GM19395 (cell line): ENCODE measurements around the gene EIF2B1.
"Not testable (repeated sequence)": the region's sequence is repeated elsewhere in the genome, so short reads cannot be mapped to it uniquely, and the experiment has no call there.

Source experiments
- ATAC-seq: cut with Tn5 transposase; IDR thresholded peaks from one replicate; pipeline ENCODE4 v1.9.1; 2021; ENCODE audit warnings: mild to moderate bottlenecking, moderate library complexity; ENCODE audit not compliant: unreplicated experiment

EIF2B1 gene

DNA sequence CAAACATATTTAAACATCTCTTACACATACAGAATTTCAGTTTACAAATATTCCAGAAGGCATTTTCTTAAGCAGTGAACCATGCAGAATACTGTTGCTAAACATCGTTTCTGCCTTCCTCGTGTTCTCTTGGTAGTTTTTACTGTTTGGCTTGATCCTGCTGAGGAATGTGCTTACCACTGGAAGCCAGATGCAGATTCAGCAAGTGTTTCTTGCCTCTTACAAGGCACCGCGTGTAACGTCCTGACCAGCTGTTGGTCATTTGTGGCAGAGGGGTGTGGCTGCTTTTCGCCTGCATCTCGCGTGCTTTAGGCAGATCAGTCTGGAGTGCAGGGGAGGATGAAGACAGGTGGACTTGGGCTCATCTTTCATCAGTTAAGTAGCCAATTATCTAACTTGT is 12.4 kb downstream of the EIF2B1 start:
- no peak for ATAC-seq

DNA sequence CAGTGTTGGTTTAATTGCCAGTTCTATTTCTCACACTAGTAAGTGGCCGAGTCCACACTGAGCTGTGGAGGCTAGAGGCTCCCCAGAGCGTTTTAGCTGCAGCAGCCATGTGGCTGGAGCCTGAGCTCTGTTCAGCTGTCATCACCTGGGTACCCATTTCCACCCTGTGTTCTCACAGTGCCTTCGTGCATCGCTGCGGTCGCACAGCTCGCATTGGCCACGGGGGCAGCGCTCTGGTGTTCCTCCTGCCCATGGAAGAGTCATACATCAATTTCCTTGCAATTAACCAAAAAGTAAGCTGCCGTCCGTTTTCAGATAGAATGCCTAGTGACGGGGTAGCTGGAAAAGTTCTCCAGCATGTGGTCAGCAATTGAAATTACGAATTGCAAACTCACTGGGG is 15.9 kb downstream of the EIF2B1 start:
- ATAC-seq, result no peak

DNA sequence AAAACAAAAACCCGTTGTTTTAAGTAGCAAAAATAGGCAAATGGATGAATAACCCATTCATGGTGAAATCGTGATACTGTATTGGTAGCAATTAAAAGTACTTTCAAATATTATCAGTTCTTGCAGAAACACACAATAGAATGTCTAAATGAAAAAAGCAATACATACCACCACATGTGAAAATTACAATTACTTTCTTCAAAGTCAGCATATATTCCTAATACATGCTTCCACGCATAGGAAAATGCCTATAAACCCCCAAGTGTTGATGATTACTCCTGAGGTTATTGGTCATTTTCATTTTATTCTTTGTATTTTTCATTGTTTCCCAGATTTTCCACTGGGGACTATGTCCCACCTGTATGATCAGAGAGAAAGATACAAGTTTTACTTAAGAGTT is 16.3 kb downstream of the EIF2B1 start:
- no peak for ATAC-seq

DNA sequence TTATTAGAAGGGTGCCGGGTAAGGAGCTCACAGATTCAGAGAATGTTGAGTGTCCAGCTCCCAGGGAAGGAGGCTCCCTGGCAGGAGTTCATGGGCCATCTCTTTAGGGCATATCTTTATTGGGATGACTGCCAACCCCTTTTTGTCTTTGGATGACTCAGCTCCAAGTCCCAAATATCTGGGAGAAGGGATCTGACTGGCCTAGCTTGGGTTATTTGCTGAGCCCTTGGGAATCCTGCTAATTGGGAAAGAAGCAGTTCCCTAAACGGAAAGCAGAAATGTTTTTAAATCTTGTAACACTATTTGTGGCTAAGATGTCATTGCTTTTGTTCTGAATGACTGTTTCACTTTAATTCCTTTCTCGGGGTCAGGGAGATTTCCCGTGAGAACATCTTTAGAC is 19.0 kb downstream of the EIF2B1 start:
- ATAC-seq, result no peak

DNA sequence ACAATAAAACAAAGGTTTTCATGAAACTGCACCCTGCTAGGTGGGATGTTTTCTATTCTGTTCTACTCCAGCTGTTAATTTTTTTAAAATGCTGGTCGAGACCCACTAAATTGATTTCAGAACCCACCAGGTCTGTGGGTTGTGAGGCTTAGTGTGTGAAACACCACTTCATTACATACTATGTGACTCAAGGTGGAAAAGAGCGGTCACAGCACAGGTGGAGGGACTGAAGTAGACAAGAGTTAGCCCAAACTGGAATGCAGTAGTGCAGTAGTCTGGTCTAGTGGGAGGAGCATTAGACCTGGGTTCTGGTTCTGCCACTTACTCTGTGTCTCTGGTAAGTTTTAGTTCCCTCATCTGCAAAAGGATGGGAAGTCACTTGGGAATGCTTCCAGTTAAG is 19.4 kb downstream of the EIF2B1 start:
- ATAC-seq, result no peak

DNA sequence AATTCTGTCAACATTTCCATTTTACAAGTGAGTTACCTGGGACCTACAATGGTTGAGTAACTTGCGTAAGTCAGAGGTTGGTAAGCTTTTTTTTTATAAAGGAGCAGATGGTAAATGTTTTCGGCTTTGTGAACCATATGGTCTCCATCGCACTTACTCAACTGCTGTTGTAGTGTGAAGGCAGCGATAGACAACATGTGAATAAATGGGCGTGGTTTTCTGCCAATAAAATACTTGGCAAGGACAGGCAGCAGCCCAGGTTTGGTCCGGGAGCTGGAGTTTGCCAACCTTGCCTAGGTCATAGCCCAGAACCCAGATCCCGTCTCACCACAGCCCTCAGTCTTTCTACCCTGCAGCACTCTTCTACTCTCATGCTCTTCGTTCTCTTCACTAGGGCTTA is 25.3 kb downstream of the EIF2B1 start:
- no peak for ATAC-seq

DNA sequence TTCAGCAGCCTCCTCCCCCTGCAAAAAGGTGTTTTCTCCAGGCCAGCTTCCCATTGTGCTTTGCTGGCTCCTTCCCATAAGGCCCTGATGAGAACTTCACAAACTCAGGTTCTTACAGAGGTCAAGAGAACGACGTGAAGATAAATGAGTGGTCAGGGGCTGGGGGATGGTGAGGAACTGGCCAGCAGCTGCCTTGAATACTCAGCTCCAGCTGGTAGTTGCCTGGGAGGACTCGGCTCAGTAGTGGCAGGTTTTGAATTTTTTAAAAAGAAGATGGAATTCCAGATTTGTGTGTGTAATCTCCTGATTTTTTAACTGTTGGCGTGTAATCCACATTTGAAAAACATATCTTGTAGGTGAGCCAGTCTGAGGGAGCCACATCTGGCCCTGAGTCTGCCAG is 25.7 kb downstream of the EIF2B1 start:
- no peak for ATAC-seq

DNA sequence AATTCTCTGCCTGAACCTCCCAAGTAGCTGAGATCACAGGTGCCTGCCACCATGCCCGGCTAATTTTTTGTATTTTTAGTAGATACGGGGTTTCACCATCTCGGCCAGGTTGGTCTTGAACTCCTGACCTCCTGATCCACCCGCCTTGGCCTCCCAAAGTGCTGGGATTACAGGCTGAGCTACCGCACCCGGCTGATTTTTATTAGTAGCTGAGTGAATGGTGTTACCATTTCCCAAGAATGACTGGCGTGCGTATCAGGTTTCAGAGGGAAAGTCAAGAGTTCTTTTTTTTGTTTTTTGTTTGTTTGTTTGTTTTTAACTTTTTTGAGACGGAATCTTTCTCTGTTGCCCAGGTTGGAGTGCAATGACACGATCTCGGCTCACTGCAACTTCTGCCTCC is 30.0 kb downstream of the EIF2B1 start:
- not testable (repeated sequence) for ATAC-seq

DNA sequence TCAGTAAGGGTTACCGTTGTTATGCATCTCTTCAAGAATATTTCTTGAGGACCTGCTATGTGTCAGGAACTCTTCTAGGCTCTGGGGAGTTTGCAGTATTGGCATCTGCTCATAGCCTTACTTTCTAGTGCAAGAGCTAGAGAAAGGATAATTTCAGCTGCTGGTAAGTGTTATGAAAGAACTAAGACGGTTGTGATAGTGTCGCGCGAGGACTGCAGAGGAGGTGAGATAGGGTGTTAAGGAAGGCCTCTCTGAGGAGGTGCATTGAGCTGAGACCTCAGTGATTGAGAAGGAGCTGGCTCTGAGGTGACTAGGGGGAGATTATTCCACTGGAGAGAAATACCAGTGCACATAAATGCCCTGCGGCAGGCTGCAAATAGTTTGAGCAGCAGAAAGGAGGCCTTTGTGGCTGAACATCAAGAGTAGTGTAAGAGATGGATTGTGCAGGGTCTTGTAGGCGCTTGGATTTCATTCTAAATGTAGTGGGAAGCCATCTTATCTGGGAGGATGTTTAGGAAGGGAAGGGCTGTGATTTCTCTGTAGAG is 30.8 kb downstream of the EIF2B1 start:
- ATAC-seq, result no peak

DNA sequence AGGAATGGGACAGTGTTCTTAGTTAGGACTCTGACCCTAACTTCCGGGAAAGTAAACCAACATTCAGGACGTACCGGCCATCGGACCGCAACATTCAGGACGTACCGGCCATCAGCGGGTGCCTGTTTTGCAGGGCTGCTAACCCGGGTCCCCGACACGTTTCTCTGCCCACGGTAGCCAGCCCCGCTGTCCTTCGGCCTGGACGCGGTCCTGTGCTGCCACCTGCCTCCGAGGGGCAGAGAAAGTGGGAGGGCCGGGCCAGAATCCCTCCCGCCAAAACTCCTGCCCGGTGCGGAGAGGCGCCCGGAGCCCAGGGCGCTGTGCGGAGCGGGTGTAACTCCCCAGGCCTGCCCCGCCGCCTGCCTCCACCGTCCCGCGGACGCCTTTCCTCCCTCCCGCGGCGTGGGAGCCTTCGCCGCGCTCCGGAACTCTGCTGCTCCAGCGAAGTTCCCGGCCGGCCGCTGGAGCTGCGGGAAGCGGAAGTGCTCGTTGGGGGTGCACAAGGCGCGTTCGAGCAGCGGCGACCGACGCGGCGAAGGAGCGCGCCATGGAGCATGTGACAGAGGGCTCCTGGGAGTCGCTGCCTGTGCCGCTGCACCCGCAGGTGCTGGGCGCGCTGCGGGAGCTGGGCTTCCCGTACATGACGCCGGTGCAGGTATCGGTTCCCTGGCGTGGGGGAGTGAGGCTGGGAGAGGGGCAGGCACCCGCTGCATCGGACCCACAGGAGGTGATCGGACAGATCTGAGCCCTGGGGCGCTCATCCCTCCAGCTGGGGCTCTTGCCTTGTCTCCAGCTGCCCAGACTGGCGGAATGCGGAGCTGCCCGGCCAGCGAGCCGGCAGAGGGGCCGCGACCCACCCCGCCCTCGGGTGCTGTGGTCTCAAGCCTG is 31.6 kb downstream of the EIF2B1 start, which contains the start of gene DDX55:
Gene DDX55, plus strand, starts transcription at position 498 of the 888 bp plus-strand sequence. Its CDS starts 50 bp downstream, at position 548.
- ATAC-seq, result peak; percentile 80

DNA sequence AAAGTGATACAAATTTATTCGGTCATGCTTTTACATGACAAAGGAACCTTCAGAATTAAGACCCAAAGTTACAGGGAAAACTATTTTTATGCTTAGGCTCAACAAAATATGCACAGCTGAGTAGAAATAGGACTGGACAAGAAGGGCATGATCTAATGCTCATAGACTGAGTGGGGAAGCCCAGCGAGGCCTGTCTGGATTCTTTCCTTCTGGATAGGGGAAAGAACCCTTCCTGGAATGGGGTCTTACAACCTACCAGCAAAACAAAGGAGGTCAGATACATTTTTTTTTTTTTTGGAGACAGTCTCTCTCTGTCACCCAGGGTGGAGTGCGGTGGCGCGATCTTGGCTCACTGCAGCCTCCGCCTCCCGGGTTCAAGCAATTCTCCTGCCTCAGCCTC is 33.8 kb downstream of the EIF2B1 start:
- ATAC-seq, result no peak

DNA sequence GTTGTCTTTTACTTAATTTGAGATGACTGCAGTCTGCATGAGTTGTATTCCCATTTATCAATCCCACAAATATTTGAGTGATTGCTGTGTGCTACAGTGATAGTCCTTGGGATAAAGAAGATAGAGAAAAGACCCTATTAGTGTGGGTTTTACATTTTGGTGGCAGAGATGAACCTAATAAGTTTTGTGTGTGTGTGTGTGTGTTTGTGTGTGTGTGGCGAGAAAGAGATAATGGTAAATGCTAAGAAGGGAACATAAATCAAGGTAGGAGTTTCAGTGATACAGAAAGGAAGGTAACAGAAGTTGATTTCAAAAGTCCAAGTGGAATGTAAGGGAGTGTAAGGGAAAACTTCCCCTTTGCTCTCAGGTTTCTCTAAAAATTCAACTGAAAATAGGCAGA is 34.2 kb downstream of the EIF2B1 start:
- ATAC-seq, result no peak

DNA sequence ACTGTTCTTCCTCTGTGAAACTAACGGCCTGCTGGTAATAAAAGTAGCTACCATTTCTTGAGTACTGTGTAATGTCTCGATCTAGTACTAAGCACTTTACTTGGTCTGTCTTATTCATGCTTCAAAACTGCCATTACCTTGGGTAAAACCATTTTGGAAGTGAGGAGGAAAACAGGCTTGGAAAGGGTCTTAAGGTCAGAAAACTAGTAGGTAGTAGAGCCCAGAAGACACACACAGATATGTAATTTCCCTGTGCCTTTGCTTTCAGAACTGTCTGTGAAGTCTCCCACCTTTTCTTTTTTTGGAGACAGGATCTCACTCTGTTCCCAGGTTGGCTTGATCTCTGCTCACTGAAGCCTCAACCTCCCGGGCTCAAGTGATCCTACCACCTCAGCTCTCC is 35.0 kb downstream of the EIF2B1 start:
- ATAC-seq, result no peak

DNA sequence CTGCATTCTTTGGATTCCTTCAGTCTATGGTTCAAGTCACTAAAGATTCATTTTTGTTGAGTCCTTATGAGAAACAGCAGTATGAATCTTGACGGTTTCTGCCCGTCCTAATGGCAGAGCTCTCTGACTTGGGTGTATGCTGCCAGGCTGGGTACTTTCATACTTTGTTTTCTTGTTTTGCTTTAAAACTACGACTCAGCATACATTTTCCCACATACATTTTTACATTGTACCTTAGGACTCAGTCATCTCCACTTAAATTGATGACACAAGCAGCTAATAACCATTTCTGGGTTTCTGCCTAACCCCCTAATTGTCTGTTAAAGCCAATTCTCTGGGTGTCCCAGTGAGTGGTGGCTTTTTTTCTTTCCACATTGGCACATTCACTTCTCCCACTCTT is 36.4 kb downstream of the EIF2B1 start:
- ATAC-seq, result no peak

DNA sequence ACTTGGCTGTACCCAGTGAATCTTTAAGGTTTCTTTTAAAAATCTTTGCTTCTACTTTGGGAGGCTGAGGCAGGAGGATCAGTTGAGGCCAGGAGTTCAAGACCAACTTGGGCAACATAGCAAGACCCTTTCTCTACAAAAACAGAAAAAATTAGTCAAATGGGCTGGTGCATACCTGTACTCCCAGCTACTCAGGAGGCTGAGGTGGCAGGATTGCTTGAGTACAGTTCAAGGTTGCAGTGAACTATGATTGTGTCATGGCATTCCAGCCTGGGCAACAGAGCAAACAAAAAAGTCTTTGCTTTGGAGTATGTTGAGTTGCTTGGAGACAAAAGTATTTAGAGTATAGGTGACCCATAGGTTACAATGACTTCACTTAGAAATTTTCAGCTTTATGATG is 37.8 kb downstream of the EIF2B1 start:
- ATAC-seq, result no peak

DNA sequence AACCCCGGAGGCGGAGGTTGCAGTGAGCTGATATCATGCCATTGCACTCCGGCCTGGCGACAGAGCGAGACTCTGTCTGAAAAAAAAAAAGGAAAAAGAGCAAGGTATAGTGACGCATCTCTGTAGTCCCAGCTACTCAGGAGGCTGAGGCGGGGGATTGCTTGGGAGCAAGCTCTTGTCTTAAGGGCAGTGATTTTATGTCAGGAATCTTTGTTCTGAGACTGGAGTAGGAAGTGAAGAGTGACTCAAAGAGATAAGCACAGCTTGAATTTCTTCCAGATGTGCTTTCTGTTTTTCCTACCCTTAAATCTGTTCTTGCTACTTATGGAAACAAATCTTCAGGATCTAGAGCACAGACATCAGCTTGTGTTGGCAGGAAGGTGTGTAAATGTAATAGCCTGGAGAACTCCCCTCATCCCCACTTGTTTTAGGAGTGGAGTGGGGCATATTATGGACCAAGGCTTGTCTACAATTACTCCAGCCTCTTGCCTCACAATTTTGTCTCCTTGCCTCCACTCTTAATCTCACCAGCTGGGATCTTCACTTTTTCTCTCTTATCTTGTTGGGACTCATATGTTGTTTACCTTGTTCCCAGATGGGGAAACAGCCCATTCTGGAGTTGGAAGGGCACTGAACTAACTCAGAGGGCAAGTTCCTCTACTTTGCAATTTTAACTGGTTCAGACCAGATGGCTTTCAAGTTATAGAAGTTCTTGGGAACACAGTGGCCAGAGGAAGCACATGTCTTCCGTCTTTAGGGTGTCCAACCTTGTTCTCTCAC is 41.6 kb downstream of the EIF2B1 start:
- ATAC-seq, result no peak

DNA sequence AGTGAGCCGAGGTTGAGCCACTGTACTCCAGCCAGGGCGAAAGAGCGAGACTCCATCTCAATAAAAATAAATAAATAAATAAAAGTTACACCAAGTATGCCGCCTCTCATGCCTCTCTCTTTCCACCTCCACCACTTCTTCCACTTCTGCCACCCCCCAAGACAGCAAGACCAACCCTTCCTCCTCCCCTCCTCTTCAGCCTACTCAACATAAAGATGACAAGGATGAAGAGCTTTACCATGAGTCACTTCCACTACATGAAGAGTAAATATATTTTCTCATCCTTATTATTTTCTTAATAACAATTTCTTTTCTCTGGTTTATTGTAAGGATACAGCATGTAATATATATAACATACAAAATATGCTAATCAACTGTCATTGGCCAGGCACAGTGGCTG is 52.7 kb downstream of the EIF2B1 start:
- ATAC-seq, result no peak

DNA sequence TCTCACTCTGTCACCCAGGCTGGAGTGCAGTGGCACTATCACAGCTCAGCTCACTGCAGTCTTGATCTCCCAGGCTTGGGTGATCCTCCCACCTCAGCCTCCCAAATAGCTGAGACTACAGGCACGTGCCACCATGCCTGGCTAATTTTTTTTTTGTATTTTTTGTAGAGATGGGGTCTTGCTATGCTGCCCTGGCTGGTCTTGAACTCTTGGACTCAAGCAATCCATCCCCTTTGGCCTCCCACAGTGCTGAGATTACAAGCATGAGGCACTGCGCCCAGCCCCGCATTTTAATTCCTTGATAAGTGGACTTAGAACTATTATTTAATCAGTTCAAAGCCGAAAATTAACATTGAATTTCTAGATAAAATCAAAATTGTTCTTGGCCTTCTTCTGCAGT is 54.7 kb downstream of the EIF2B1 start:
- not testable (repeated sequence) for ATAC-seq

DNA sequence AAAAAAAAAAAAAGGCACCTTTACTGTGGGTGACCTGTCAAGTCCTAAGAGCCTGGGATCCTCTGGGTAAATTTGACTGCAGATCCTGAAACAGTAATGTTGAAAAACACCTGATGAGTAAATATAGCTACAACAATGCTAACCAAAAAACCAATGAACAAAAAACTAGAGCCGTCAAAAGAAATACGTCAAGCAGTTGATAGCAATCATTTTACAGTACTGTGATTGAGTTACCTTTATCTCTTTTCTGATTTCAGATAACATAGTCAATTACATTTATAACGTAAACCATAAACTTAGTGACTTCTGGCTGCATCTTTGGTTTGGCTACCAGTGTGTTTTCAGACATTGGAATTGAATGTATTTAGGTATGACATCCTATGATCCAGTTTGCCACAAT is 55.2 kb downstream of the EIF2B1 start:
- no peak for ATAC-seq

DNA sequence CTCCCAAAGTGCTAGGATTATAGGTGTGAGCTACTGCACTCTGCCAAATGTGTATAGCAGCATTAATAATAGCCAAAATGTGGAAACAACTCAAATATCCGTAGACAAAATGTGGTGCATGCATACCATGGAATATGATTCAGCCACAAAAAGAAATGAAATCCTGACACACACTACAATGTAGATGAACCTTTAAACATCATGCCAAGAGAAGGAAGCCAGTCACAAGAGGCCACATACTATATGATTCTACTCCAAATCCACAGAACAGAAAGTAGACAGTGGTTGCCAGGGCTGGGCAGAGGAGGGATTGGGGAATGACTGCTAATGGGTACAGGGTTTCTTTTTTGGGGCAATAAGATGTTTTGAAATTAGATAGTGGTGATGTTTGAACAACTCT is 56.9 kb downstream of the EIF2B1 start:
- ATAC-seq, result no peak

DNA sequence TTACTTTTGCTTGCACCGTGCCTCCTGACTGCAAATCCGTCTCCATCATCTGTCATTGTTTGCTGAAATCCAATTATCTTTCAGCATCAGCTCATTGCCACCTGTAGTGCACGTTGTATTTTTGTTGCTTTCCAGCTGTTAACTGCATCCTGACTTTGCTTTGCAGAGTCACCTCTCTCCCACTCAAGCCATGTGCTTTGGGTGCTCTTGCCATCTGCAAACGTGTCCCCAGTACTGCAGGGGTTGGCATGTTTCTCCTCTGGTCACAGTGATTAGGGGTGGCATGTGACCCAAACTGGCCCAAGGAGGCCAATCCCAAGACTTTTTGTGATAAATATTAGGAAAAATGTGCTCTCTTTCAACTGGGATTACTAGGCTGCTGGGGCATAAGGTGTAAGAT is 59.6 kb downstream of the EIF2B1 start:
- no peak for ATAC-seq

DNA sequence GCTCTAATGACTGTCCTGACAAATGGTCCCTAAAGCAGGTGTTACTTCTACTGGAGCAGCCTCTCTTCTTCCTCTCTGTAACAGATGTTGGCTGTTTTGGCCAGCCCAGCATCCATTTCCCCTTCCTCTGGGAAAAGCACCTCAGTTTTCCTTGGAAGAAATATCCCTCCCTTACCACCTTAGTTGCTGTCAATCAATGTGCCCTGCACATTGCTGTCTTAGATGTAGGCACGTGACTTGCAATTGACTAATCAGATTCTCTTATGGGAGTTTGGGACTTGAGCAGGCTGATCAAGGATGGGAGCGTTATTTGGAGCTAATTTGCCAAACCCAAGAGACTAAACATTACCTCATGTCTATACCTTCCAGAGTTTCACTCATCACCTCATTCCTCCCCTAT is 61.1 kb downstream of the EIF2B1 start:
- no peak for ATAC-seq
